LNCaP clone FGC (cell line): ENCODE data around the gene GUCA2B.

ENCODE experiments used
- DNase-seq: peaks from one replicate; pipeline ENCODE4 v3.0.0-alpha.2; 2011; ENCODE audit warnings: low read depth
- H3K4me3 ChIP-seq: 2 replicates; pipeline ENCODE4 v1.5.1; 2011; ENCODE audit warnings: mild to moderate bottlenecking, low read depth, low read length, control low read depth
- TF ChIP-seq, protein P1 (sequence below): IDR thresholded peaks from 2 replicates; pipeline ENCODE4 v1.5.1; 2012; ENCODE audit warnings: mild to moderate bottlenecking; ENCODE audit not compliant: control insufficient read depth, insufficient read depth; ENCODE audit errors: extremely low read depth

The GUCA2B gene

DNA sequence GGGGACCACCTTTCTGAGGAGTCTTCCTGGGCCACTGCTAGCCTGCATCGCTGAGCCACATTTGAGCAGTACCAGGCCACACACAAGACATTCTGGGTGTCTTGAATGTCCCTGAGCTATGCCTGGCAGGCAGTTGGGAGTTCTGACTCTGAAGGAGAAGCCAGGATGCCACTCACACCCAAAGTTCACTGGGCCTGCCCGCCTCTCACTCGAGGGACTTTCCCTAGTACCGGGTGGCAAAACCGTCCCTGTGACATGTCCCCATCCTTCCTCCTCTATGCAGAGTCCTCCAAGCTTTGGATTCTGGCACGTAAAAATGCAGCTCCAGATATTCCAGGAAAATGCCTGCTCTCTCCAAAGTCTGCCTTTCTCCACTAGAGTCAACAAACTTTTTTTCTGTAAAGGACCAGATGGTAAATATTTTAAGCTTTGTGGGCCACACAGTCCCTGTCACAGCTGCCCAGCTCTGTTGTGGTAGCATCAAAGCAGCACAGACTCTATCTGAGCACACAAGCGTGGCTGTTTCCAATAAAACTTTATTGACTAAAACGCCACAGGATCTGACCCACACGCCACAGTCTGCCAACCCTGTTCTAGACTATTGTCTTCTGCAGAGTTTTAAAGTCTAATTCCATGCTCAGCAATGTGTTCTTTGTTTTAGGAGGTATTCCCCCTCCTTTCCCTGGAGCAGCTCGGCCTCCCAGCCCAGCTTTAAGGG is 19.2 kb upstream of the GUCA2B start:
- DNase-seq: no peak
- H3K4me3 ChIP-seq: no peak overlapping the region
- TF ChIP-seq, protein P1, sequence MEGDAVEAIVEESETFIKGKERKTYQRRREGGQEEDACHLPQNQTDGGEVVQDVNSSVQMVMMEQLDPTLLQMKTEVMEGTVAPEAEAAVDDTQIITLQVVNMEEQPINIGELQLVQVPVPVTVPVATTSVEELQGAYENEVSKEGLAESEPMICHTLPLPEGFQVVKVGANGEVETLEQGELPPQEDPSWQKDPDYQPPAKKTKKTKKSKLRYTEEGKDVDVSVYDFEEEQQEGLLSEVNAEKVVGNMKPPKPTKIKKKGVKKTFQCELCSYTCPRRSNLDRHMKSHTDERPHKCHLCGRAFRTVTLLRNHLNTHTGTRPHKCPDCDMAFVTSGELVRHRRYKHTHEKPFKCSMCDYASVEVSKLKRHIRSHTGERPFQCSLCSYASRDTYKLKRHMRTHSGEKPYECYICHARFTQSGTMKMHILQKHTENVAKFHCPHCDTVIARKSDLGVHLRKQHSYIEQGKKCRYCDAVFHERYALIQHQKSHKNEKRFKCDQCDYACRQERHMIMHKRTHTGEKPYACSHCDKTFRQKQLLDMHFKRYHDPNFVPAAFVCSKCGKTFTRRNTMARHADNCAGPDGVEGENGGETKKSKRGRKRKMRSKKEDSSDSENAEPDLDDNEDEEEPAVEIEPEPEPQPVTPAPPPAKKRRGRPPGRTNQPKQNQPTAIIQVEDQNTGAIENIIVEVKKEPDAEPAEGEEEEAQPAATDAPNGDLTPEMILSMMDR: no peak

GRCh38 chr1:42135426-42135825 is 17.8 kb upstream of the GUCA2B start:
- TF ChIP-seq, protein P1: no peak
- no peak overlapping the region for H3K4me3 ChIP-seq
- DNase-seq: no peak

GRCh38 chr1:42136466-42136865 is 16.7 kb upstream of the GUCA2B start:
- H3K4me3 ChIP-seq: no peak overlapping the region
- TF ChIP-seq, protein P1: no peak
- no peak for DNase-seq

DNA sequence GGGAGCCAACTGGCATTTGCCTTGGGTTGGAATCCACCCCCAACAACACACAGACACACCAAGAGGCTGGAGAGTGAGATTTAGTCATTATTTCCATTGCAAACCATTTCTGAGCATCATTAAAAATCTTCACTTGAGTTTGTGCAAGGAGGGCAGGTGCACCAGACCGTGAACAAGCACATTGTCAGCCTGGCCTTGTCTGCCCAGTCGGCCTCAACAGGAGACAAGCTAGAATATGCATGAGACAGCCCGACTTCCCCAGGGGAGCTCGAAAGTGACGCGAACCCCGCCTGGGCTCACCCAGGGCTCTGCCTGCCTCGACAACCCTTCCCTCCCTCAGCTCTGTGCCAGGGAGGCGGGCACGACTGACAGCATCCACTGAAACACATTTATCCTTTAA is 15.4 kb upstream of the GUCA2B start:
- no peak overlapping the region for H3K4me3 ChIP-seq
- no peak for DNase-seq
- TF ChIP-seq, protein P1: no peak

DNA sequence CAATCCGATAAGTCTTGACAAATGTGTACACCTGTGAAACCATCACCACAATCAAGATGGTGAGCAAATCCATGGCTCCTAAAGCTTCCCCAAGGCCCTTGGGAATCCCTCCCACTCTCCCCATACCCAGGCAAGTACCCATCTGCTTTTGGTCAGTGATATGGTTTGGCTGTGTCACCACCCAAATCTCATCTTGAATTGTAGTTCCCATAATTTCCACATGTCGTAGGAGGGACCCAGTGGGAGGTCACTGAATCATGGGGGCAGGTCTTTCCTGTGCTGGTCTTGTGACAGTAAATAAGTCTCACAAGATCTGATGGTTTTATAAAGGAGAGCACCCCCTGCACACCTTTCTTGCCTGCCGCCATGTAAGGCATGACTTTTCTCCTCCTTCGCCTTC is 14.6 kb upstream of the GUCA2B start:
- TF ChIP-seq, protein P1: no peak
- DNase-seq: no peak

GRCh38 chr1:42139444-42139843 is 13.8 kb upstream of the GUCA2B start:
- DNase-seq: no peak
- TF ChIP-seq, protein P1: no peak
- no peak overlapping the region for H3K4me3 ChIP-seq

More for the DNA sequence above, 14.6 kb upstream of the GUCA2B start:
- no peak overlapping the region for H3K4me3 ChIP-seq

- TF ChIP-seq, protein P1: no peak
- no peak for DNase-seq
- no peak overlapping the region for H3K4me3 ChIP-seq
Measured at GRCh38 chr1:42140191-42140590, 13.0 kb upstream of the GUCA2B start.
